Choroid plexus epithelial cell (primary cell): ENCODE results near the gene PTPRU.

Experiments used
- DNase-seq: peaks from one replicate; pipeline ENCODE4 v3.0.0-alpha.2; 2010; ENCODE audit warnings: low read depth
- H3K4me3 ChIP-seq: 2 replicates; pipeline ENCODE4 v1.5.1; 2011; ENCODE audit warnings: low read depth, mild to moderate bottlenecking, control low read depth, low read length, moderate library complexity
- TF ChIP-seq, protein P1 (sequence below): conservative IDR thresholded peaks from 2 replicates; pipeline ENCODE4 v1.5.1; 2011; ENCODE audit warnings: low read depth, mild to moderate bottlenecking, control low read depth, inconsistent platforms, low read length, moderate library complexity

The PTPRU gene

DNA sequence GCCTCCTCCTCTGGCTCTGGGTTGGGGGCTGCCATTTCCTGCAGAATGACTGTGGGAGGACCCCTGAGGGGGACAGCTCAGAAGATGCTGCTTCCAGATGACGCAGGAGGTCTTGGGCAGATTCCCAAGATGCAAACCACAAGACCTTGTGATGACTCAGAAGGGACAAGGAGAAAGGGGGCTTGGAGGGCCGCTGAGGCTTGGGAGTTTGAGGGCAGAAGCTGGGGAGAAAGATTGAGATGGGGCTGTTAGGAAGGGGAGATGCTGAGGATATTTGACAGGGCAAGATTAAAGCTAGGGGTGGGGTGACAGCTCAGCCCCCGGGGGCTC, 7.5 kb downstream of the PTPRU start:
- no peak overlapping the region for H3K4me3 ChIP-seq
- peak; percentile 81 for DNase-seq
- TF ChIP-seq, protein P1, sequence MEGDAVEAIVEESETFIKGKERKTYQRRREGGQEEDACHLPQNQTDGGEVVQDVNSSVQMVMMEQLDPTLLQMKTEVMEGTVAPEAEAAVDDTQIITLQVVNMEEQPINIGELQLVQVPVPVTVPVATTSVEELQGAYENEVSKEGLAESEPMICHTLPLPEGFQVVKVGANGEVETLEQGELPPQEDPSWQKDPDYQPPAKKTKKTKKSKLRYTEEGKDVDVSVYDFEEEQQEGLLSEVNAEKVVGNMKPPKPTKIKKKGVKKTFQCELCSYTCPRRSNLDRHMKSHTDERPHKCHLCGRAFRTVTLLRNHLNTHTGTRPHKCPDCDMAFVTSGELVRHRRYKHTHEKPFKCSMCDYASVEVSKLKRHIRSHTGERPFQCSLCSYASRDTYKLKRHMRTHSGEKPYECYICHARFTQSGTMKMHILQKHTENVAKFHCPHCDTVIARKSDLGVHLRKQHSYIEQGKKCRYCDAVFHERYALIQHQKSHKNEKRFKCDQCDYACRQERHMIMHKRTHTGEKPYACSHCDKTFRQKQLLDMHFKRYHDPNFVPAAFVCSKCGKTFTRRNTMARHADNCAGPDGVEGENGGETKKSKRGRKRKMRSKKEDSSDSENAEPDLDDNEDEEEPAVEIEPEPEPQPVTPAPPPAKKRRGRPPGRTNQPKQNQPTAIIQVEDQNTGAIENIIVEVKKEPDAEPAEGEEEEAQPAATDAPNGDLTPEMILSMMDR, result no peak

DNA sequence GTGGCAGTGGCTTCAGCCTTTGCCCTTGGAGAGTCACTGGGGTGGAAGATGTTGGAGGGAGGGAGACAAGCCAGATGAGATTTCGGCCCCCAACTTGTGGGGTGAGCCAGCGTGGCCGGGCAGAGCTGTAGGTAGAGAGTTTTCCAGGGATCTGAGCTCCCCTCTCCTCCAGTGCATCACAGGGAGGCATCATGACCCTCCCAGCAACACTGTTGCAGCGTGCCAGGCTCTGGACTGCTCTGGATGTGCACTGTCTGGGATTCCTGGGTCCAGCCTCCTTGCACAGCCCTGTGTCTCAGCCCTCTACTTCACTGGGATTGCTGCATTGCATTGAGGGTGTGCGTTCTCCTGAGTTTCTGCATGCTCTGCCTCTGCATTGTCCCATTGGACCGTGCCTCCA, 8.9 kb downstream of the PTPRU start:
- TF ChIP-seq, protein P1, result no peak
- no peak overlapping the region for H3K4me3 ChIP-seq
- DNase-seq, result no peak

DNA sequence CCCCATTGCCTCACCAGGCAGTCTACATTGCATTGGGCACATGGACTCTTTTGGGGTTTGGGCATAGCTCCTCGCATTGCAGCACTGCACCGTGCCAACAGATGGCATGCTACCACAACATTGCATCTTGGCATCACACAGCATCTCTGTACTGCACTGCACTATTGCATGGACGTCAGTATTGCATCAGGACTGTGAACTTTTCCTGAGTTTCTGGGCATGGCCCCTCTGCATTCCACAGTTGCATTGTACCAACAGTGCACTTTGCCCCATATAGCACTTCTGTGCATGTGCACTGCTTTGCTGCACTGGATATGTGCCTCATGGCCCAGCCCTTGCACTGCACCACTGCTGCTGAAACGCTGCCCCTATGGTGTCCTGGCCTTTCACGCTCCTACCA, 9.6 kb downstream of the PTPRU start:
- DNase-seq, result peak; percentile 68
- TF ChIP-seq, protein P1, result peak; percentile 65
- no peak overlapping the region for H3K4me3 ChIP-seq

GRCh38 chr1:29247044-29247443, 10.7 kb downstream of the PTPRU start:
- DNase-seq, result no peak
- H3K4me3 ChIP-seq, result no peak overlapping the region
- TF ChIP-seq, protein P1, result no peak

- TF ChIP-seq, protein P1, result no peak
- H3K4me3 ChIP-seq, result no peak overlapping the region
- no peak for DNase-seq
Measured at GRCh38 chr1:29247571-29248273, 11.4 kb downstream of the PTPRU start.

DNA sequence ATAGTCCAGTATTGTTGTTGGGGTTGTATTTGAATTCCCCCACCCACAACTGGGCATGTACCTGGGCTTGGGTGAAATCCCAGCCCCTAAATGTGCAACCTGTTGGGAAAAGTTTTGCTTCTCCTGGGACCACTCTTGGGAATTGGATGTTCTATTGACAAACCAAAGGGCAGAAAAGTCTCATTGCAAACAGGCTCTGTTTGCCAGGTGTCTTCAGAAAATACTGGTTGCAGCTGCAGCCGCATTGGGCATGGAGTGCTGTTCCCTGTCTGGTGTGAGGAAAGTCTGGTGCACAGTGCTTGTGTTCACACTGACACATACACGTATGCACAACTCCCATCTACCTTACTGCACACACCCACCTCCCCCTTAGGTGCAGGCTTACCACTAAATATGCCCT, 12.1 kb downstream of the PTPRU start:
- H3K4me3 ChIP-seq, result no peak overlapping the region
- TF ChIP-seq, protein P1, result no peak
- DNase-seq, result no peak

GRCh38 chr1:29249170-29249691, 12.9 kb downstream of the PTPRU start:
- peak; percentile 52 for DNase-seq
- TF ChIP-seq, protein P1, result no peak

More at GRCh38 chr1:29249170-29249691, 12.9 kb downstream of the PTPRU start:
- no peak overlapping the region for H3K4me3 ChIP-seq
